ENCODE results near the gene ATP11A.

ATP11A gene

DNA sequence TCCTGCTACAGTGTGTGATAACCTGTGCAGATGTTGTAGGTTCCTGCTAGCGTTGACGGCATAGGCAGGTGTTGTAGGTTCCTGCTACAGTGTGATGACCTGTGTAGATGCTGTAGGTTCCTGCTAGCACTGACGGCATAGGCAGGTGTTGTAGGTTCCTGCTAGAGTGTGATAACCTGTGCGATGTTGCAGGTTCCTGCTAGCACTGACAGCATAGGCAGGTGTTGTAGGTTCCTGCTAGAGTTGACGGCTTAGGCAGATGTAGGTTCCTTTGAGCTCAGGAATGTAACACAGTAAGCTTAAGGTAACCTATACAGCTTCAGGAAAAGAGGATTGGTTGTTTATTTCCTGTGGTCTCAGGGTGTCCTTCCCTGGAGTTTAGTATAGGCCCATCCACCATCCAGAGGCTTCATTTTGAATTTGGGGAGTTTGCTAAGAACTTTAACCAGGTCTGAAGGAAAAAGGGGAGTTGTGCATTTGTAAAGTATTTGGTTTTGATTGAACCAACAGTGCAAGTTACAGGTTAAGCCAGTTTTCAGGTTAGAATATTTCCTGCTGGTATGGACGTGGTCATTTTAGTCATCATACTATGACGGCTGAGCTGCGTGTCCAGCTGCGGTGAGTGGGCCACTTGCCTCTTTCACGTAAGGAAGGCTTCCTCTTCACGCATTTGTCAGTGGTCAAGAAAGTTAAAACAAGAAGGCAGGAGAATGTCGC is 53.8 kb downstream of the ATP11A start:
- no peak for DNase-seq (ENCODE audit: low read depth)

- DNase-seq (ENCODE audit: low read depth): no peak
Measured at GRCh38 chr13:112744168-112745021, 54.6 kb downstream of the ATP11A start.

DNA sequence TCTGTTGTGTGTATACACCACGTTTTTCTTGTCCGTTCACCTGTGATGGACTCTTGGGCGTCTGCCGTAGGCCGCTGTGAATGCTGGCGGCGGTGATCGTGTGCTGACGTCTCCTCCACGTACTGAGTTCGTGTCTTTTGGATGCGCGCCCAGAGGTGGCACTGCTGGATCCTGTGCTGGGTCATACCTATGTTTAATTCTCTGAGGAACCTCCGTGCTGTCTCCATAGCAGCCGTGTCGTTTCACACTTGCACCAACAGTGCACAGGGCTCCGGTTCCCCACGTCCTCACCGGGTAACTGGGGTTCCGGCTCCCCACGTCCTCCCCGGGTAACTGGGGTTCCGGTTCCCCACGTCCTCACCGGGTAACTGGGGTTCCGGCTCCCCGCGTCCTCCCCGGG is 56.2 kb downstream of the ATP11A start:
- no peak for DNase-seq (ENCODE audit: low read depth)

DNA sequence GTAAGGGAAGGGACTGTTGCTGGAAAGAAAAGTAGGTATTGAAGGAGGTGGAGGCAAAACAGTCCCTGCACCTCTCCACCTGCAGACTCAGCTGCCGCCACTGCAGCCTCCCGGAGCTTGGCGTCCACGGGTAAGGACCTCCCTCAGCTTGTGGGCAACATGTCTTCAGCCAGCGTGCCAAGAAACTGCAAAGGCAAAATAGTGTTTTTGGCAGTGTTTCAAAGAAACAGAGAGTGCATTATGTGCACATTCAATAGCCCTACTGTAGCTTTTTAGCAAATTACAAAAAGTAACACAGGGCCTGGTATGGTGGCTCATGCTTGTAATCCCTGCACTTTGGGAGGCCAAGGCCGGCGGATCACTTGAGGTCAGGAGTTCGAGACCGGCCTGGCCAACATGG is 57.4 kb downstream of the ATP11A start:
- DNase-seq (ENCODE audit: low read depth): no peak

- DNase-seq (ENCODE audit: low read depth): no peak
Measured at GRCh38 chr13:112748947-112749735, 59.3 kb downstream of the ATP11A start.

- DNase-seq (ENCODE audit: low read depth): no peak
Measured at GRCh38 chr13:112750570-112750969, 60.7 kb downstream of the ATP11A start.

- DNase-seq (ENCODE audit: low read depth): no peak
Measured at GRCh38 chr13:112751617-112752016, 61.8 kb downstream of the ATP11A start.

GRCh38 chr13:112752211-112752610 is 62.4 kb downstream of the ATP11A start:
- no peak for DNase-seq (ENCODE audit: low read depth)

GRCh38 chr13:112752711-112753541 is 63.1 kb downstream of the ATP11A start:
- no peak for DNase-seq (ENCODE audit: low read depth)

DNA sequence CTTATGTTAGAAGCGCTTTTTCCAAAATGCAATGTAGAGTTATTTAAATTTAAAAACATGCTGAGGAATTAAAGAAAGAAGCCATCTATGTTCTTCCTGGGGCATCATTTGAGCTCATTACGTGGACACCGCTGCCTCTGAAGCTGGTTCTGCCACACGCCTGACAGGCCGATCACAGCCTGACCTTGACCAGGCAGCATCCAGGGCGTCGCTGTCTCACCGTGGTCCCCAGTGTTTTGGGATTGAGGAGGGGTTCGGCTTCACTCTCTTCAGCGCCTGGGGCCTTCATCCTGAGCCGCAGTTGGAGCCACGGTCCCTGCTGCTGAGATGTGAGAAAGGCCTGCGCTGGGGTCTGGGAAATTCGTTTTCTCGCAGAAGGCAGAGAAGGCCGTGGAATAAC is 64.0 kb downstream of the ATP11A start:
- no peak for DNase-seq (ENCODE audit: low read depth)

GRCh38 chr13:112754281-112755025 is 64.6 kb downstream of the ATP11A start:
- no peak for DNase-seq (ENCODE audit: low read depth)

GRCh38 chr13:112755331-112755730 is 65.5 kb downstream of the ATP11A start:
- no peak for DNase-seq (ENCODE audit: low read depth)

- no peak for DNase-seq (ENCODE audit: low read depth)
Measured at GRCh38 chr13:112756081-112756480, 66.2 kb downstream of the ATP11A start.

DNA sequence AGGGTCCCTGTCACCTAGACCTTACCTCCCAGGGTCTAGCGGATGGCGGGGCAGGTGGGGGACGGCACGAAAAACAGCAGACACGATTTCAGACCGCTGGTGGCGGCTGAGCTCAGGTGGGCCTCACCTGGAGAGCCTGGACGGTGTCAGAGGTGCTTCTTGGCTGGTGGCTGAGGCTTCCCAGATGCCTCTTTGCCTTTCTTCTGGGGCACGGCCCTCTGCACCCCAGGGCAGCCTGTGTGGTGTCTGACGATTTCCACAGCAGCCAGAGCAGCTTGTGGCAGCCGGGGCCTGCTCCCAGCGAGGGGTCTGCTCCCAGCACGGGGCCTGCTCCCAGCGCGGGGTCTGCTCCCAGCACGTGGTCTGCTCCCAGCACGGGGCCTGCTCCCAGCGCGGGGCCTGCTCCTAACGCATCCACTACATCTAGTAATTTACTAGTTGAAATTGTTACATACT is 66.7 kb downstream of the ATP11A start:
- DNase-seq (ENCODE audit: low read depth): no peak

DNA sequence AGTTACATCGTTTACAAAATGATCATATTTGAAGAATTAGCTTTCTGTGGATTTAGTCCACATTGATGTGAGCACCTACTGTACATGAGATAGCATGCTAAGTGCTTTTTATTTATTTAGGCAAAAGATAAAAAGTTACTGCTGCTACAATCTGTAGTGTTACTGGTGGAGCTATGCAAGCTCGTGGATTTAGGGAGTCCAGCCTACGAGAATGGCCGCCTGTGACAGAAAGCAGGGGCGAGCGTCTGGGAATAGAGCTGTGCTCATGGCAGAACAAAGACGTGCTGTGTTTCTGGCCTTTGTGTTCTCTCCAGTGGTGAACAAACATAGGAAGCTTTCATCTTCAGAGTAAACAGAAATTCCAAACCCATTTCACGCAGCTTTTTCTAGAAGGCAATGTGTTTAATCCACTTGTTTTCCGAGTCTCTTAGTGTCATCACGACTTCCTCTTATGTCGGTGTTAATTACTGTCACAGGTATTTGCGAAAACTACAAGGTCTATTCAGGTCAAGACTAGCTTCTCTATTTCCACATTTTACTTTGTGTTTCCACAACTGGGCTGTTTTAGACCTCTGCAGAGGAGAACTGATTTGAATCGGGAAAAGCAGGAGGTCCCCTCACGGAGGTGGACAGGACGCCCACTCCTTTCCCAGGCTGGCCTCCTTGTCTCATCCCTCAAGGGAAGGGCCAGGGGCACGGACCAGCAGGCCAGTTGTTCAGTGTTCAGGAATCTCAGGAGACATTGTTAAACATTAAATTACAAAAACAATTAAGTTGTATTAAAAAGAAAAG is 67.3 kb downstream of the ATP11A start:
- DNase-seq (ENCODE audit: low read depth): no peak

- DNase-seq (ENCODE audit: low read depth): no peak
Measured at GRCh38 chr13:112757759-112758086, 67.9 kb downstream of the ATP11A start.

- DNase-seq (ENCODE audit: low read depth): no peak
Measured at GRCh38 chr13:112759053-112759452, 69.2 kb downstream of the ATP11A start.

GRCh38 chr13:112759827-112760226 is 70.0 kb downstream of the ATP11A start:
- DNase-seq (ENCODE audit: low read depth): no peak

GRCh38 chr13:112760435-112760834 is 70.6 kb downstream of the ATP11A start:
- no peak for DNase-seq (ENCODE audit: low read depth)

GRCh38 chr13:112760931-112761330 is 71.1 kb downstream of the ATP11A start:
- DNase-seq (ENCODE audit: low read depth): no peak
